Measurements from ENCODE around the gene JMJD1C. TPM values are rescaled to one million over a fixed set of nuclear protein-coding genes. Genes with fewer than 3 reads are reported as not detected.

Gene JMJD1C
- total RNA-seq, 1 donor from 2014 or later, result 143 TPM

DNA sequence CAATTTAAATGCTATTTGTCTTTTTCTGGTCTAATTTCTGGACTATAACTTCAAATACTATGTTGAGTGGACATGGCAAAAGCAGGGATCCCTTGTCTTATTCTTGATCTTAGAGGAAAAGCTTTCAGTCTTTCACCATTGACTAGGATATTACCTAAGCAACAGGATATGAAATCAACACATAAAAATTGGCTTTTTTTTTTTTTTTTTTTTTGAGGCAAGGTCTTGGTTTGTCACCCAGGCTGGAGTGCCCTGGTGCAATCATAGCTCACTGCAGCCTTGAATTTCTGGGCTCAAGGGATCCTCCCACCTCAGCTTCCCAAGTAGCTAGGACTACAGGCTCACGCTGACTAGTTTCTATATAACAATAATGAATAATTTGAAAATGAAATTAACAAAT lies 90.8 kb downstream of the JMJD1C start:
- H3K27ac ChIP-seq, result no peak overlapping the region
- Mint-ChIP-seq H3K9me3 (no peaks in the 10 kb centered on the region), H3K27me3 (ENCODE audit: insufficient read depth, low read depth) (peaks cover 3% of the 10 kb centered on the region), H3K36me3 (peaks cover 7% of the 10 kb centered on the region), H3K4me3 (no peak overlapping the region), H3K27ac (no peak overlapping the region), H3K4me1 (no peaks in the 10 kb centered on the region)
- H3F3A ChIP-seq (ENCODE audit: low read depth), result no peaks in the 10 kb centered on the region
- no peak overlapping the region for H3K4me2 ChIP-seq
- no peak overlapping the region for H3K4me3 ChIP-seq
- TF ChIP-seq, protein P1, sequence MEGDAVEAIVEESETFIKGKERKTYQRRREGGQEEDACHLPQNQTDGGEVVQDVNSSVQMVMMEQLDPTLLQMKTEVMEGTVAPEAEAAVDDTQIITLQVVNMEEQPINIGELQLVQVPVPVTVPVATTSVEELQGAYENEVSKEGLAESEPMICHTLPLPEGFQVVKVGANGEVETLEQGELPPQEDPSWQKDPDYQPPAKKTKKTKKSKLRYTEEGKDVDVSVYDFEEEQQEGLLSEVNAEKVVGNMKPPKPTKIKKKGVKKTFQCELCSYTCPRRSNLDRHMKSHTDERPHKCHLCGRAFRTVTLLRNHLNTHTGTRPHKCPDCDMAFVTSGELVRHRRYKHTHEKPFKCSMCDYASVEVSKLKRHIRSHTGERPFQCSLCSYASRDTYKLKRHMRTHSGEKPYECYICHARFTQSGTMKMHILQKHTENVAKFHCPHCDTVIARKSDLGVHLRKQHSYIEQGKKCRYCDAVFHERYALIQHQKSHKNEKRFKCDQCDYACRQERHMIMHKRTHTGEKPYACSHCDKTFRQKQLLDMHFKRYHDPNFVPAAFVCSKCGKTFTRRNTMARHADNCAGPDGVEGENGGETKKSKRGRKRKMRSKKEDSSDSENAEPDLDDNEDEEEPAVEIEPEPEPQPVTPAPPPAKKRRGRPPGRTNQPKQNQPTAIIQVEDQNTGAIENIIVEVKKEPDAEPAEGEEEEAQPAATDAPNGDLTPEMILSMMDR (IDR thresholded peaks at IDR 0.05), result no peak
- TF ChIP-seq EZH2 (IDR thresholded peaks at IDR 0.05), result no peak
- no peak for TF ChIP-seq EZH2phosphoT487 (IDR thresholded peaks at IDR 0.05)
- H2AFZ ChIP-seq (replicated peaks), result no peak overlapping the region
- H3K4me1 ChIP-seq, result no peaks in the 10 kb centered on the region
- peaks cover 79% of the 10 kb centered on the region for H3K79me2 ChIP-seq (ENCODE audit: low read depth)
- no peak for DNase-seq (ENCODE audit: low spot score)
- H3K9me3 ChIP-seq (ENCODE audit: low read depth), result no peaks in the 10 kb centered on the region
- H3K27me3 ChIP-seq, result no peaks in the 10 kb centered on the region
- H3K36me3 ChIP-seq, result no peaks in the 10 kb centered on the region
- no peak overlapping the region for H3K9ac ChIP-seq
- H4K20me1 ChIP-seq (ENCODE audit: low read depth), result peaks cover 7% of the 10 kb centered on the region

DNA sequence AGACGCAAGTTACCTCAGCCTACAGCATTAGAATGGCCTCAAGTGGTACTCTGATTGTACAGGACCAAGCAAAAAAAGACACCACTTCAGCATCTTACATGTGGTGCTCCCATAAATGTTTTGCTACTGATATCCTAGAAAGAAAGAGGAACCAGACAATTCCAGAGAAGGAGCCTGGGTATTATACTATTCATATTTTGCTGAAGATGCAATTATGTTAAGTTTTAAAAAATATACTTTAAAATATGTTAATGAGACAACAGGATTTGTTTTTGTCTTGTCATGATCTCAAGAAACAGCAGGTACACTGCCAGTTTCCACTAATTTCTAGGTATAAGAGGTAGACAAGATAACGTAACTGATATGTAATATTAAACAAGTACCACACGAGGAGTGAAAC lies 92.6 kb downstream of the JMJD1C start:
- Histone ChIP-seq H2AFZ (replicated peaks) (no peak overlapping the region), H4K20me1 (ENCODE audit: low read depth) (peaks cover 12% of the 10 kb centered on the region), H3K4me2 (no peak overlapping the region), H3K9ac (no peak overlapping the region), H3K4me1 (no peaks in the 10 kb centered on the region), H3K9me3 (ENCODE audit: low read depth) (no peaks in the 10 kb centered on the region), H3F3A (ENCODE audit: low read depth) (no peaks in the 10 kb centered on the region), H3K36me3 (no peaks in the 10 kb centered on the region), H3K27me3 (no peaks in the 10 kb centered on the region), H3K79me2 (ENCODE audit: low read depth) (peaks cover 87% of the 10 kb centered on the region), H3K4me3 (no peak overlapping the region), H3K27ac (no peak overlapping the region)
- TF ChIP-seq, protein P1 (IDR thresholded peaks at IDR 0.05), result no peak
- no peak for TF ChIP-seq EZH2 (IDR thresholded peaks at IDR 0.05)
- TF ChIP-seq EZH2phosphoT487 (IDR thresholded peaks at IDR 0.05), result no peak
- no peaks in the 10 kb centered on the region for H3K9me3 Mint-ChIP-seq
- H3K36me3 Mint-ChIP-seq, result peaks cover 7% of the 10 kb centered on the region
- no peak for DNase-seq (ENCODE audit: low spot score)
- peaks cover 3% of the 10 kb centered on the region for H3K27me3 Mint-ChIP-seq (ENCODE audit: insufficient read depth, low read depth)
- H3K4me3 Mint-ChIP-seq, result no peak overlapping the region
- no peak overlapping the region for H3K27ac Mint-ChIP-seq
- peaks cover 4% of the 10 kb centered on the region for H3K4me1 Mint-ChIP-seq

DNA sequence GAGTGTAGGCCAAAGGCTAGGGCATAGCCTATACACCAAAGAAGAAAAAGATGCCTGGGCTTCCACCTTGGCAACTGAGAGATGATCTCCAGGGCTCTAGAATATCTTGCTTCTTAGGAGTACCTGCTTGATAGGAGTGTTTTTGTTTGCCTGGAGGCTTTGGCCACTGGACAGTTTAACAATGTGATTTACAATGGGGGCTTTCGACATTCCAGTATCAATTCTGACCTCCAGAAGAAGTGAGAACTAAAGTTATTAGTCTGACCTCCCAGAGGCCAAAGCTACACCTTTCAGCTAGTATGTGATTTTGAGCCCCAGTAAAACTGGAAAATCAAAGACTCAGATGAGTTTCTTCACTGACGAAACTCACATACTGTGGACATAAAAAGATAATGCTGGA lies 96.1 kb downstream of the JMJD1C start:
- Histone ChIP-seq H3K27ac (no peak overlapping the region), H3F3A (ENCODE audit: low read depth) (no peaks in the 10 kb centered on the region), H3K9me3 (ENCODE audit: low read depth) (no peaks in the 10 kb centered on the region), H3K36me3 (no peaks in the 10 kb centered on the region), H3K9ac (no peak overlapping the region), H3K4me2 (no peak overlapping the region), H4K20me1 (ENCODE audit: low read depth) (peaks cover 17% of the 10 kb centered on the region), H3K27me3 (no peaks in the 10 kb centered on the region), H3K4me3 (no peak overlapping the region), H2AFZ (replicated peaks) (no peak overlapping the region), H3K79me2 (ENCODE audit: low read depth) (peaks cover 94% of the 10 kb centered on the region), H3K4me1 (no peaks in the 10 kb centered on the region)
- no peak overlapping the region for H3K4me3 Mint-ChIP-seq
- no peak for DNase-seq (ENCODE audit: low spot score)
- H3K9me3 Mint-ChIP-seq, result no peaks in the 10 kb centered on the region
- no peak overlapping the region for H3K27ac Mint-ChIP-seq
- peaks cover 2% of the 10 kb centered on the region for H3K27me3 Mint-ChIP-seq (ENCODE audit: insufficient read depth, low read depth)
- TF ChIP-seq EZH2phosphoT487 (IDR thresholded peaks at IDR 0.05), result no peak
- TF ChIP-seq, protein P1 (IDR thresholded peaks at IDR 0.05), result no peak
- TF ChIP-seq EZH2 (IDR thresholded peaks at IDR 0.05), result no peak
- H3K4me1 Mint-ChIP-seq, result peaks cover 6% of the 10 kb centered on the region
- peaks cover 2% of the 10 kb centered on the region for H3K36me3 Mint-ChIP-seq
